Heart left ventricle (tissue), 13 donors: Measurements from ENCODE around the gene YARS1.

Experiments used
- CTCF ChIP-seq, 12 donors: fragments of 200-600 bp; sonication (generic) in 4 of 12; IDR thresholded peaks; one replicate each; pipeline versions ENCODE4 v1.5.0 to v1.8.0; 2018 to 2022; ENCODE audit warnings: antibody characterized with exemption in 12 of 12, mild to moderate bottlenecking in 5 of 12
- POLR2A ChIP-seq, 2 donors: fragments of 450-650 bp; IDR thresholded peaks; one replicate each; pipeline ENCODE4 v1.6.1; 2017; ENCODE audit warnings: antibody characterized with exemption in 2 of 2, mild to moderate bottlenecking in 2 of 2, moderate library complexity in 2 of 2
- donor health status: ischemic (EF 13 %, LVEDD 7.1; RV severe dilation, severe dysfunction).
- donor health status: DM: no; HTN: yes; CAD: no.
- donor health status: DM: no; HTN: no; CAD: no.
- donor health status: ischemic (EF 25% LVEDD 6.9; RV normal size, moderate dysfunction).
- donor health status: ischemic (EF 25% LVEDD 5.7; RV mildly dilated, moderate dysfunction).
- donor health status: ischemic (EF 35%, LVEDD 5.7; RV mildly dilated, moderate dysfunction).
- donor health status: nonischemic (EF 11% LVEDD 7.7; RV severe dilation, severe dysfunction).
- donor health status: DM: yes; HTN: yes; CAD: no.
- donor health status: PGD.
- donor health status: ischemic (EF 29% LVEDD 5.4; RV normal size, mild dysfunction).
- donor health status: nonischemic (EF 23%, LVEDD 6.1; RV moderate dilation, normal function).

DNA sequence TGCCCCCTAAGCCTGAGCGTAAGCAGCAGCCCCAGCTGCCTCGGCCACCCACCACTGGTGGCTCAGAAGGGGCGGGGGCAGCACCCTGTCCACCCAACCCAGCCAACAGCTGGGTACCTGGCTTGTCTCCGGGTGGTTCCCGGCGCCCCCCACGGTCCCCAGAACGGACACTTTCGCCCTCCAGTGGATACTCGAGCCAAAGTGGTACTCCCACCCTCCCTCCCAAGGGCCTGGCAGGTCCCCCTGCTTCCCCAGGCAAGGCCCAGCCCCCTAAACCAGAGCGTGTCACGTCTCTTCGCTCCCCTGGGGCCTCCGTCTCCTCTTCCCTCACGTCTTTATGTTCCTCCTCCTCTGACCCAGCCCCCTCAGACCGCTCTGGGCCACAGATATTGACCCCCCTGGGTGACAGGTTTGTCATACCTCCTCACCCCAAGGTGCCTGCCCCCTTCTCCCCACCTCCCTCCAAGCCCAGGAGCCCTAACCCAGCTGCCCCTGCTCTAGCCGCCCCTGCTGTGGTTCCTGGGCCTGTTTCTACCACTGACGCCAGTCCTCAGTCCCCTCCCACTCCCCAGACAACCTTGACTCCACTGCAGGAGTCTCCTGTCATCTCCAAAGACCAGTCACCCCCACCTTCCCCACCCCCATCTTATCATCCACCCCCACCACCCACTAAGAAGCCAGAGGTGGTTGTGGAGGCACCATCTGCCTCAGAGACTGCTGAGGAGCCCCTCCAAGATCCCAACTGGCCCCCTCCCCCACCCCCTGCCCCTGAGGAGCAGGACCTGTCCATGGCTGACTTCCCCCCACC lies 46.2 kb downstream of the YARS1 start:
- TF ChIP-seq CTCF (IDR thresholded peaks at IDR 0.05) (no peak), POLR2A (IDR thresholded peaks at IDR 0.05) (no peak)
